ENCODE measurements around the gene KCNH8.

The KCNH8 gene

GRCh38 chr3:19248143-19248542 is 99.8 kb downstream of the KCNH8 start:
- Histone ChIP-seq H3K4me1 (ENCODE audit: control insufficient read depth, insufficient read depth, low read length, poor library complexity, severe bottlenecking) (no peaks in the 10 kb centered on the region), H3K4me3 (ENCODE audit: extremely low read depth, insufficient read depth, low read length, poor library complexity, severe bottlenecking) (no peak overlapping the region), H3K27ac (ENCODE audit: low read depth, low read length, severe bottlenecking) (no peak overlapping the region), H3K36me3 (ENCODE audit: control insufficient read depth, insufficient read depth, low read length) (no peaks in the 10 kb centered on the region), H3K9me3 (ENCODE audit: control insufficient read depth, low read length) (no peaks in the 10 kb centered on the region)
- 85 to 93% methylated on average over 2 of the region's 2 CpGs for WGBS, 2 experiments (ENCODE audit: insufficient coverage in 2 of 2)

GRCh38 chr3:19248767-19249166 is 100.5 kb downstream of the KCNH8 start:
- no peaks in the 10 kb centered on the region for H3K36me3 ChIP-seq (ENCODE audit: control insufficient read depth, insufficient read depth, low read length)
- no peaks in the 10 kb centered on the region for H3K9me3 ChIP-seq (ENCODE audit: control insufficient read depth, low read length)
- no CpG with 5 or more reads among the region's 1 CpG for WGBS, 2 experiments (ENCODE audit: insufficient coverage in 2 of 2)
- H3K4me1 ChIP-seq (ENCODE audit: control insufficient read depth, insufficient read depth, low read length, poor library complexity, severe bottlenecking): no peaks in the 10 kb centered on the region
- H3K27ac ChIP-seq (ENCODE audit: low read depth, low read length, severe bottlenecking): no peak overlapping the region
- H3K4me3 ChIP-seq (ENCODE audit: extremely low read depth, insufficient read depth, low read length, poor library complexity, severe bottlenecking): no peak overlapping the region

- Histone ChIP-seq H3K9me3 (ENCODE audit: control insufficient read depth, low read length) (no peaks in the 10 kb centered on the region), H3K36me3 (ENCODE audit: control insufficient read depth, insufficient read depth, low read length) (no peaks in the 10 kb centered on the region), H3K27ac (ENCODE audit: low read depth, low read length, severe bottlenecking) (no peak overlapping the region), H3K4me3 (ENCODE audit: extremely low read depth, insufficient read depth, low read length, poor library complexity, severe bottlenecking) (no peak overlapping the region), H3K4me1 (ENCODE audit: control insufficient read depth, insufficient read depth, low read length, poor library complexity, severe bottlenecking) (no peaks in the 10 kb centered on the region)
- WGBS, 2 experiments (ENCODE audit: insufficient coverage in 2 of 2): 67 to 95% methylated on average over 2 to 4 of the region's 6 CpGs
Observed at GRCh38 chr3:19250959-19251610, 102.8 kb downstream of the KCNH8 start.

GRCh38 chr3:19254189-19254588 is 105.9 kb downstream of the KCNH8 start:
- WGBS, 2 experiments (ENCODE audit: insufficient coverage in 2 of 2): no CpG with 5 or more reads among the region's 2 CpGs

DNA sequence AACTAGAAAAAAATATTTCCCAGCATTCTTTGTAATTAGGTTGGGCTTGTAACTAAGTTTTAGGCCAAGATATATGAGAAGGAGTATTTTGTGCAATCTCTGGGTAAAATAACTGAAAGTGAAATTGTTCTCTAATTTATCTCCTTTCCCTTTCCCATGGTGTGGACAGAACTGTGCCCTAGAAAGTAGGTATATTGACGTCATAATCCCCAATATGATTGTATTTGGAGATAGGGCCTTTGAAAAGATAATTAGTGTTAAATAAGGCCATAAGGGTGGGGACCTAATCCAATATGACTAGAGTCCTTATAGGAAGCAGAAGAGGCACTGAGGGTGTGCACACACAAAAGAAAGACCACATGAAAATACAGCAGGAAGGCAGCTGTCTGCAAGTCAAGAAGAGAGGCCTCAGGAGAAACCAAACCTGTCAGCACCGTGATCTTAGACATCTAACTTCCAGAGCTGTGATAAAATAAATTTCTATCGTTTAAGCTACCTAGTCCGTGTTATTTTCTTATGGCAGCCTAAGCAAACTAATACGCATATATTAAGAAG is 106.6 kb downstream of the KCNH8 start:
- H3K36me3 ChIP-seq (ENCODE audit: control insufficient read depth, insufficient read depth, low read length): no peaks in the 10 kb centered on the region
- H3K4me1 ChIP-seq (ENCODE audit: control insufficient read depth, insufficient read depth, low read length, poor library complexity, severe bottlenecking): no peaks in the 10 kb centered on the region
- 85 to 92% methylated on average over 2 to 4 of the region's 5 CpGs for WGBS, 2 experiments (ENCODE audit: insufficient coverage in 2 of 2)
- no peaks in the 10 kb centered on the region for H3K9me3 ChIP-seq (ENCODE audit: control insufficient read depth, low read length)
- no peak overlapping the region for H3K4me3 ChIP-seq (ENCODE audit: extremely low read depth, insufficient read depth, low read length, poor library complexity, severe bottlenecking)
- no peak overlapping the region for H3K27ac ChIP-seq (ENCODE audit: low read depth, low read length, severe bottlenecking)

More at GRCh38 chr3:19254189-19254588, 105.9 kb downstream of the KCNH8 start:
- Histone ChIP-seq H3K9me3 (ENCODE audit: control insufficient read depth, low read length) (no peaks in the 10 kb centered on the region), H3K36me3 (ENCODE audit: control insufficient read depth, insufficient read depth, low read length) (no peaks in the 10 kb centered on the region), H3K4me3 (ENCODE audit: extremely low read depth, insufficient read depth, low read length, poor library complexity, severe bottlenecking) (no peak overlapping the region), H3K27ac (ENCODE audit: low read depth, low read length, severe bottlenecking) (no peak overlapping the region), H3K4me1 (ENCODE audit: control insufficient read depth, insufficient read depth, low read length, poor library complexity, severe bottlenecking) (no peaks in the 10 kb centered on the region)

DNA sequence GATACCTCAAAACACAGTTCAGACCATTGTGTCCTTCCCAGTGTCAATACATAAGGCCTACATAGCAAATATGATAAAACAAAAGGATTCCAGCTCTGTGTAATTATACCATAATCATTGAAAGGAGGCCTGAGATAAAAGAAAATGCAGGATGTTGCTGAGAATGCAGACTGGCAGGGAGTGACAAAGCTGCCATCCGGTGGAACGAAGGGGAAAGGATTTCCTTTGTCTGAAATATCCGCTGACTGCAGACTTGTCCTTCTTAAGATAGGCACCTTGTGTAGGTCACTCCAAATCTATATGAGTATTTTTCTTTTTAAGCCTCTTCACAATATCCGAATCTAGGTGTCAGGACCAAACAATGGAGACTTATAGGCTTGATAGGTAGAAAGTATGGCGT is 108.0 kb downstream of the KCNH8 start:
- H3K4me3 ChIP-seq (ENCODE audit: extremely low read depth, insufficient read depth, low read length, poor library complexity, severe bottlenecking): no peak overlapping the region
- WGBS, 2 experiments (ENCODE audit: insufficient coverage in 2 of 2): 64 to 73% methylated on average over 4 of the region's 5 CpGs
- H3K4me1 ChIP-seq (ENCODE audit: control insufficient read depth, insufficient read depth, low read length, poor library complexity, severe bottlenecking): no peaks in the 10 kb centered on the region
- H3K9me3 ChIP-seq (ENCODE audit: control insufficient read depth, low read length): no peaks in the 10 kb centered on the region
- H3K36me3 ChIP-seq (ENCODE audit: control insufficient read depth, insufficient read depth, low read length): no peaks in the 10 kb centered on the region
- no peak overlapping the region for H3K27ac ChIP-seq (ENCODE audit: low read depth, low read length, severe bottlenecking)

DNA sequence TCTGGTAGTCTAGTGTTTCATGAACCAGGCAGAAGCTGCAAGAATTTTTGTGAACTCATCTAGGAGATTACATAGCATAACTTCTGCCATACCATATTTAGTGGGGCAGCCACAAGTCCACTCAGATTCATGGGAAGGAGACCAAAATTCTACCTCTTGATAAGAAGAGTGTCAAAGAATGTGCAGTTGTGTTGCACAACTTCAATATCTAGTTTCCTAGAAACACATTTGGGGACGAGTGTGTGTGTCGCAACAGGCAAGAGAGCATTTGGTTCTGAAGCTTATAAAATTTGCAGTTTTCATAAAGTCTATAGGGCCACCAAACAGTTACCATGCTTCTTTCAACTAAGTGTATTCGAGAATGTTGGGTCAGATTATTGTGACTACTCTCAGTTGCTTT is 115.3 kb downstream of the KCNH8 start:
- no peak overlapping the region for H3K4me3 ChIP-seq (ENCODE audit: extremely low read depth, insufficient read depth, low read length, poor library complexity, severe bottlenecking)
- 83% methylated on average over 1 of the region's 3 CpGs; no CpG with 5 or more reads in 1 of the 2 experiments for WGBS, 2 experiments (ENCODE audit: insufficient coverage in 2 of 2)
- H3K27ac ChIP-seq (ENCODE audit: low read depth, low read length, severe bottlenecking): no peak overlapping the region
- no peaks in the 10 kb centered on the region for H3K36me3 ChIP-seq (ENCODE audit: control insufficient read depth, insufficient read depth, low read length)
- no peaks in the 10 kb centered on the region for H3K4me1 ChIP-seq (ENCODE audit: control insufficient read depth, insufficient read depth, low read length, poor library complexity, severe bottlenecking)
- no peaks in the 10 kb centered on the region for H3K9me3 ChIP-seq (ENCODE audit: control insufficient read depth, low read length)

DNA sequence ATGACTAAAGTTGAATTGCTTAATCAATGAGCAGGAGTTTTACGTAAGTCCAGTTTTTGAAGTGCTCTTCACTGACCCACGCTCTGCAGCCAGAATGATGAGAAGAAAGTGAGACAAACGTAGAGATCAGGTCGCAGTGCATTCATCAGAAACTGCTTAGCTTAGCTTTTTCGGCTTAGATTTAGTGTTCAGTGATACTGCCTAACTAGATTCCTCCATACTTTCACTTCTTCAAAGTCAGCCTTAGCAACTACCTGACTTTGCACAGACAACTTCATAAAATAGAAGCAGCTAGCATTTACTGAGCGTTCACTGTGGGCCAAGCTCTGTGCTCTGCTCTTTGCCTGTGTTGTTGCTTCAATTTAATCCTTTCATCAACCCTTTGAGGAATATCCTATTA is 116.1 kb downstream of the KCNH8 start:
- H3K4me1 ChIP-seq (ENCODE audit: control insufficient read depth, insufficient read depth, low read length, poor library complexity, severe bottlenecking): no peaks in the 10 kb centered on the region
- H3K4me3 ChIP-seq (ENCODE audit: extremely low read depth, insufficient read depth, low read length, poor library complexity, severe bottlenecking): no peak overlapping the region
- H3K9me3 ChIP-seq (ENCODE audit: control insufficient read depth, low read length): no peaks in the 10 kb centered on the region
- no peak overlapping the region for H3K27ac ChIP-seq (ENCODE audit: low read depth, low read length, severe bottlenecking)
- no peaks in the 10 kb centered on the region for H3K36me3 ChIP-seq (ENCODE audit: control insufficient read depth, insufficient read depth, low read length)
- 80 to 85% methylated on average over 5 to 6 of the region's 6 CpGs for WGBS, 2 experiments (ENCODE audit: insufficient coverage in 2 of 2)

GRCh38 chr3:19267040-19267439 is 118.7 kb downstream of the KCNH8 start:
- Histone ChIP-seq H3K27ac (ENCODE audit: low read depth, low read length, severe bottlenecking) (no peak overlapping the region), H3K4me1 (ENCODE audit: control insufficient read depth, insufficient read depth, low read length, poor library complexity, severe bottlenecking) (no peaks in the 10 kb centered on the region), H3K4me3 (ENCODE audit: extremely low read depth, insufficient read depth, low read length, poor library complexity, severe bottlenecking) (no peak overlapping the region), H3K36me3 (ENCODE audit: control insufficient read depth, insufficient read depth, low read length) (no peaks in the 10 kb centered on the region), H3K9me3 (ENCODE audit: control insufficient read depth, low read length) (no peaks in the 10 kb centered on the region)
- WGBS, 2 experiments (ENCODE audit: insufficient coverage in 2 of 2): 11 to 38% methylated on average over 2 of the region's 4 CpGs

- H3K9me3 ChIP-seq (ENCODE audit: control insufficient read depth, low read length): no peaks in the 10 kb centered on the region
- no peak overlapping the region for H3K27ac ChIP-seq (ENCODE audit: low read depth, low read length, severe bottlenecking)
- no peaks in the 10 kb centered on the region for H3K4me1 ChIP-seq (ENCODE audit: control insufficient read depth, insufficient read depth, low read length, poor library complexity, severe bottlenecking)
- WGBS, 2 experiments (ENCODE audit: insufficient coverage in 2 of 2): 100% methylated on average over 1 of the region's 2 CpGs
- H3K36me3 ChIP-seq (ENCODE audit: control insufficient read depth, insufficient read depth, low read length): no peaks in the 10 kb centered on the region
- H3K4me3 ChIP-seq (ENCODE audit: extremely low read depth, insufficient read depth, low read length, poor library complexity, severe bottlenecking): no peak overlapping the region
Observed at GRCh38 chr3:19270481-19270880, 122.2 kb downstream of the KCNH8 start.

- Histone ChIP-seq H3K36me3 (ENCODE audit: control insufficient read depth, insufficient read depth, low read length) (no peaks in the 10 kb centered on the region), H3K27ac (ENCODE audit: low read depth, low read length, severe bottlenecking) (no peak overlapping the region), H3K9me3 (ENCODE audit: control insufficient read depth, low read length) (no peaks in the 10 kb centered on the region), H3K4me1 (ENCODE audit: control insufficient read depth, insufficient read depth, low read length, poor library complexity, severe bottlenecking) (no peaks in the 10 kb centered on the region), H3K4me3 (ENCODE audit: extremely low read depth, insufficient read depth, low read length, poor library complexity, severe bottlenecking) (no peak overlapping the region)
- WGBS, 2 experiments (ENCODE audit: insufficient coverage in 2 of 2): 81 to 88% methylated on average over 3 of the region's 3 CpGs
Observed at GRCh38 chr3:19272296-19272695, 124.0 kb downstream of the KCNH8 start.

Data from mesodermal cell (in vitro differentiated cells).